ENCODE results near the gene GPC1. TPM values are rescaled to one million over a fixed set of nuclear protein-coding genes. Genes with fewer than 3 reads are reported as not detected.

GPC1 gene
- total RNA-seq, 1 donor from 2014 or later = 8.3 TPM

GRCh38 chr2:240432430-240432819 lies 3.0 kb upstream of the GPC1 start:
- no peak for DNase-seq

DNA sequence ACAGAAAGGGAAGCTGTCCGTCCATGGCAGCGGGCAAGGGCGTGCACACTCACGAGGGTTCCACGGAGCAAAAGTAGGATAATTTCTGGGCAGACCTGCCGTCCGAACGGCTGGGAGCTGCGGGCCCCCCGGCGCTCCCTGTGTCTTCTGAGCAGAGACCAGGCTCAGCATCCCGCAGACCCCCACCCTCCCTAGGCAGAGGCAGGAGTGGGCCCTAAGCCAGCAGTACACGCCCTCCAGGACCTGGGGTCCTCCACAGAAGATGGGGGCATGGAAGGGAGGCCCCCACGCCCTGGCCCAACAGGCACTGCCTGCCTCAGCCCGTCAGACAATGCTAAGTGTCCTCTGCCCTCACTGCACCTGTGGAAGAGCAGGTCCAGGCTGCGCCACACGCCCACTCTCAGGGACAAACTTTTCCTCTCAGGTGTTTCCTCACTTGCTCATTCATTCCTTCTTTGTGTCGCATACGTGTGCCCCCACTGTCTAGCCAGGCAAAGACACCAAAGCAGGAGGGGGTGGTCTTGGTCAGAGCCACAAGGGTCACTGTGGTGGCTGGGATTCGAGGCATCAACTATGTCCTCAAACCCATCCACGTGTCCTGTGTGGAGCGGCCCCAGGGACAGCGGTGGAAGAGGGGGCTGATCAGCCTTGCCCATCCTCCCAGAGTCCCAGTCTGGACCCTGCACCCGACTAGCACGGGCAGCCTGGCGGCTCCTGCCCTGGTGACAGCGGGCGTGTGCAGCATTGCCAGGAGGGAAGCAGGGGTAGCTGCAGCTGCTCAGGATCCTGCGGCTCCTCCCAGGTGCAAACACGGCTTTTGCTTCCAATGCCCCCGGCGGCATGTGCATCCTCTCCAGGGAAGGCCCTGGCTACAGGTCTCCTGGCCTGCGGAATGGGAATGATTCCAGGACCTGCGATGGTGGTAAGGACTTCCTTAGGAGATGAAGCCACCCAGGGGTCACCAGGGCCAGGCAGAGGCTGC lies 2.4 kb upstream of the GPC1 start:
- no peak for DNase-seq

DNA sequence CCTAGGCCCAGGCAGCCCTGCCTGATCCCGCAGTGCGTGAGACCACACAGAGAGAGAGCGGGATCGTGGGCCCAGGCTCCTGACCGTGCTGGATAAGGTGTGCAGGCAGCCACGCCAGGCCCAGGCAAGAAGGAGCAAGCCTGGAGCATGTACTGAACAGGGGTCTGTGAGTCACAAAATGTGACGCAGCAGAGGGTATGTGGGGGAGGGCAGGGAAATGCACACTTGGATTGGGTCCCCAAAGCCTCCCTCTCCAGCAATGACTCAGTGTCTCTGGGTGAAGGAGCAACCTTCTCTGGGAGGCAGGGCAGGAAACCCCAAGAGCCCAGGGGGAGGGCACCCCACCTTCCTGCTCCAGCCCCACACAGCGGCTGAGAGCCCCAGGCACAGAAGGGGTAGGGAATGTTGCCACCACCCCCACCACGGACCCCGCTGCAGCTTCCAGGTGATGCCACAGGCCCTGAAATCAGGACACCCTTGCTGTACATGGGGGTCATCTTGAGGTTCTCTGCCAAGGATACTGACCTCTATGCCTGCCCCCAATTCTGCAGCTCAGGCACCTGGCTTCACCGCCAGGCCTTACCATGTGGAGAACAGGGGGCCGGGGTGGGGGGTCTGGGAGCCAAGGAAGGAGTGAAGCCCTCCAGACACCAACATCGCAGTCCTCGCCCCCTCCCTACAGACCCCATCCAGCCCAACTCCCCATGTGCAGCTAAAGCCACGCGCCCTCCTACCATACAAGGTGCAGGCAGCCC lies 1.3 kb upstream of the GPC1 start:
- peak; percentile 70 for DNase-seq

DNA sequence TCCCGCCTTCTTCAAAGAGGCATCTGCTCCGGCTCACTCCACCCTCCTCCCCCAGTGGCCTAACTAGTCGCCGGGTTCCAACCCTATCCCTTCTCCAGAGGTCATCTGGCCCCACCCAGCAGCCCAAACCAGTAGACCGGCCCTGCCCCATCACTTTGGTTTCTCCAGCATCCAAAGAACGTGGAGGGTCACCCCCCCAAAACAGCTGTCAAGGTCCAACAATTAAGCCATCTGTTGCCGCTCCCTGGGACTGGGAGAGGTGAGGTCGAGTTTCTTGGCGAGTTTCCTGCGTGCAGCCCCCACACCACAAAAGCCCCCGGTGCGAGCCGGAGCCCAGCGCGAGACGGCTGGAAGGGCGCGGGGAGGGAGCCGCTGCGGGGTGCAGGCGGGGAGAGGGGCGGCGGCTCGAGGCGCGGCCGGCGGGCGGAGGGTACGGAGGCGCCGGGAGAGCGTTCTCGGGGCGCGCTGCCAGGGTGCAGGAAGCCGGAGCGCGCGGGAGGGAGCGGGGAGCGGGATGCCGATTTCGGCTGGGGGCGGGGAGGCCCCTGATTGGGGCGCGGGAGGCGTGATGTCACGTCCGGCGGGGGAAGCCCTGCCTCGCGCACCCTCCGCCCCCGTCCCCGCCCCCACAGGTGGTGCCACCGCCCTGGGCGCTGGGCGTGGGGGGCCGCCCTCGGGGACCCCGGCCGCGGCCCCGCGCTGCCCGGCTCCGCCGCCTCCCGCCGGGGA lies 571 bp upstream of the GPC1 start:
- peak; percentile 71 for DNase-seq

- DNase-seq = peak; percentile 43
Measured at GRCh38 chr2:240435948-240436682, 652 bp downstream of the GPC1 start.

DNA sequence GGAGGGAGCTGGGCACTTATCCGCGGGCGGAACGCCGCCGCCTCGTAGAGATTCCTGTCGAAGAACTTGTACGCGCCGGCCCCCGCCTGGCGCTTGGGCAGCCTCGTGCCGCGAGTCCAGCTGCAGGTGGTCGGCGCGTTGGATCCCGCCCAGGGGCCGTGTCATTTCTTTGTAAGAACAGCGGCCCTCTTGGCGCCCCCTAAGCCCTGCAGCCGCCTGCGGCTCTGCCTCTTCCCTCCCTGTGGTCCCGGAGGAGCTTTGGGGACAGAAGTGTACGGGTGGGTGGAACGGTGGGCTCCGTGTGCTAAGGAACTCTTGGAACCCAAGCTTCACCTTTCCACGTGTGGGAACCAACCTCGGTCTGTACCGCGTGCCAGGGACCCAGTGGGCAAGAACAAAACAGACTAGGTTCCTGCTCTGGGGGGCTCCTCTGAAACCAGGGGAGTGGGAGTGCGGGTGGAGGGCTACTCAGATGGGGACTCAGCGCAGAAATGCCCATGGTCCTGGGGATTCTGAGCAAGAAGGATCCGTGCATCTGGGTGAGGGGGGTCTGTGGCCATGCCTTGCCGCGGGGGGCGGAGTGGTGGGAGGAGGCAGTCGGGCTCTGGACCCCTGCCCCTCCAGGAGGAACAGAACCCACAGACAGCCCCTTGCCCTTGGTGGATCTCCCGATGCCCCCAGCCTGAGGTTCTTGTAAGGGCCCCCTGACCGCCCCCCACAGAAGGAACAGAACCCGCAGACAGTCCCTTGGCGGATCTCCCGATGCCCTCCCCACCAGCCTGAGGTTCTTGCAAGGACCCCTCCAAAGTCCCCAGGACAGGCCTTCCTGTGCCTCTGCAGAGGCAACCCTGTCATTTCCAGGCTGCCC lies 1.5 kb downstream of the GPC1 start:
- peak; percentile 48 for DNase-seq

DNA sequence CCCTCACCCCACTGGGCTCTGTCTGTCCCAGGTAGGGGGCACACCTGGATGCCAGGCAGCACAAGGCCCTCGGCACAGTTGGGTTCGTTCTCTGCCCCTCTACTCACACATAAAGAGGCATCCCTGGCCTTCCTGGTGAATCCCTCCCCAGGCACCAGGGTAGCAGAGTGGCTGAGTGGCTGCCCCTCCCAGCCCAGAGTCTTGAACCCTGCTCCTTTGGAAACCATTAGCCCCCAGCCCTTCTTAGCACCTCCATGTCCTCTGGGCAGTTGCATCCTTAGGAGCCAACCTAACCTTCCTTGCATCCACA lies 2.0 kb downstream of the GPC1 start:
- DNase-seq = no peak

DNA sequence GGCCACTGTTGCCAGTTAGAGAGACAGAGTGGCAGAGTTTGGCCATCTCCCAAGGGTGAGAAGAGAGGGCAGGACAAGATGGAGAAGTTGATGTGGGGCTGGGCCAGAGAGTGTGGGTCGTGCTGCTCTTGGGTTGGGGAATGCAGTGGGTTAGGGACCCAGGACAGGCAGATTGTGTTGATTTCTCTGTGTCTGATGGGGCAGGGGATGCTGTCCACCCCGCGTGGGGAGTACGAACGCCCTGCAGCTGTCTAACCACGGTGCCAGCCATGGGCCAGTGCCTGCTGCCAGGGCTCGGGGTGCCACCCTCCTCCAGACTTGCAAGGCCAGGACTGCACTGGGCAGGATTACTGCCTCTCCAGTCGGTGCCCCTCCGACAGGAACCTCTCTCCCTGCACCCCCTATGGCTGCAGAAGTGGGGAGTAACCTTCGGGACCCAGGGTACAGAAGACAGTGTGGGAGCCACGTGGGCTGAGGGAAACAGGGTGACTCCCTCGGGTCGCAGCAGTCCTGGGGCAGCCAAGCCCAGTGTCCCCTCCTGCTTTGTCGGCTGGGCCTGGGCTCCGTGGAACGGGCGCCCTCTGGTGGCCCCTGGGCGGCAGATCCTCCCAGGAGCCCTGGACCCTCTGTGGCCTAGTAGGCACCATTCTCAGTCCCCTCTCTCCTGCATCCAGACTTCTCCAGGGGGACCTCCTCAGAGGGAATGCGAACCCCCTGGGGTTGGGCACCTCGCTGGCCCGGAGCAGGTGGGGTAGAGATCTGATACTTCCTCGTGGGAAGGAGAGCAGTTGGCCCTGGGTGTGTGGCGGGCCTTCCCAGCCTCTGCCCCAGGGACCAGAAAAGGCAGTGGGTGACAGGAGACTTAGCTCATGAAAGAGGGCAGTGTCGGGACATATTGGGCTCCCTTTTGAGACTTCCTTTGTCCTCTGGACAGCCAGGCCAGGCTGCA lies 2.7 kb downstream of the GPC1 start:
- DNase-seq = peak; percentile 80

GRCh38 chr2:240438810-240439697 lies 3.6 kb downstream of the GPC1 start:
- DNase-seq = no peak

DNA sequence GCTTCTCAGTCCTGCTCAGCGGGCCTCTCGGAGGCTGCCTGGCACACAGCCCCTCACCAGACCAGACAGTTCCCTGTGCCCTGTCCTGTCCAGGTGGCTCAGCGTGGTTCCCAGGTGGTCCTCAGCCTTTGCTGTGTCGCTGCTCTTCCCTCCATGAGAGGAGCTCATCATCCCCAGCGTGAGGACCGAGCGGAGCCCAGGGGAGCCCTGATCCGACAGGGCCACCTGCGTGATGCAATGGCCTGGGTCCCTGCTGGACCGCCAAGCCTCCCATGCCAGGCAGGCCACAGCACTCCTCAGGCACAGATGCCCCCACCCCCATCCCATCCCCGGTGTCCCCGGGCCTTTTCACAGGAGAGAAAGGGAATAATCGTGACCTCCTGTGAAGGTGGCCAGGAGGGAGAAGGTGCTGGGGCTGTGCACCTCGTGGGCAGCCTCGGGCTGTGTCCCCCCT lies 4.3 kb downstream of the GPC1 start:
- no peak for DNase-seq

DNA sequence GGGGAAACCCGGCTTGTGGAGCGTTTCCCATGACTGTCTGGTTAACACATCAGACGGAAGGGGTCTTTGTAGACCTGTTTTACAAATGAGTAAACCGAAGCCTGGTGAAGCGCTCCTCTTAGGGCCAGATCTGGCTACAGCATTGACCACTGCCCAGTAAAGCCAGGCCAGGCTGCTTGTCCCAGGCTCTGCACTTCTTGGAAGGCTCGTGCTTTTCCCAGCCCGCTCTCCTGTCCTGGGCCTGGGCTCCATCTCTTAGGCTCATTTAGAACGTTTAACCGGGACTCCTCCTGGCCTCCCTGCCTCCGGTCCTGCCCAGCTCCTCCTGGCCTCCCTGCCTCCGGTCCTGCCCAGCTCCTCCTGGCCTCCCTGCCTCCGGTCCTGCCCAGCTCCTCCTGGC lies 4.8 kb downstream of the GPC1 start:
- DNase-seq = no peak

DNA sequence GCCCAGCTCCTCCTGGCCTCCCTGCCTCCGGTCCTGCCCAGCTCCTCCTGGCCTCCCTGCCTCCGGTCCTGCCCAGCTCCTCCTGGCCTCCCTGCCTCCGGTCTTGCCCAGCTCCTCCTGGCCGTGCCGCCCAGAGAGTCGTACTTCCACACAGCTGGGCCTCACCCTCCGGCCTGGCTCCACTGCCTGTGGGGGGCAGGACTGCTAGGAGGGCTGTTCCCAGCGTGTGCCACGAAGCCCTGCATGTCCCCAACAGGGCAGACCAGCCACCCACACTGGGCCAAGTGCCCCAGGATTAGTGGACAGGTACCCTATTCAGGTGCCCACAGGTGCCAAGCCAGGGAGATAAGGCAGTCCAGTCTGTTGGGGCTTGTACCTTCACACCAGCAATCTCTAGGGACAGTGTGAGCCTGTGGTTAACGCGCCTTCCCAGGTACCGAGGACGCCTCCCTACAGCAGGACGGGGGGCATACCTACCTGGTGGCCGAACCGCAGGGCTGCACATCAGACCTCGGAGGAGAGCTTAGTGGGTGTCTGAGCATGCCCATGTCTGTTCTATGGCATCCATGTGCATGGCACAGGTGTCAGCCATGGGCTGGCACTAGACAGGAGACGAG lies 5.3 kb downstream of the GPC1 start:
- no peak for DNase-seq

DNA sequence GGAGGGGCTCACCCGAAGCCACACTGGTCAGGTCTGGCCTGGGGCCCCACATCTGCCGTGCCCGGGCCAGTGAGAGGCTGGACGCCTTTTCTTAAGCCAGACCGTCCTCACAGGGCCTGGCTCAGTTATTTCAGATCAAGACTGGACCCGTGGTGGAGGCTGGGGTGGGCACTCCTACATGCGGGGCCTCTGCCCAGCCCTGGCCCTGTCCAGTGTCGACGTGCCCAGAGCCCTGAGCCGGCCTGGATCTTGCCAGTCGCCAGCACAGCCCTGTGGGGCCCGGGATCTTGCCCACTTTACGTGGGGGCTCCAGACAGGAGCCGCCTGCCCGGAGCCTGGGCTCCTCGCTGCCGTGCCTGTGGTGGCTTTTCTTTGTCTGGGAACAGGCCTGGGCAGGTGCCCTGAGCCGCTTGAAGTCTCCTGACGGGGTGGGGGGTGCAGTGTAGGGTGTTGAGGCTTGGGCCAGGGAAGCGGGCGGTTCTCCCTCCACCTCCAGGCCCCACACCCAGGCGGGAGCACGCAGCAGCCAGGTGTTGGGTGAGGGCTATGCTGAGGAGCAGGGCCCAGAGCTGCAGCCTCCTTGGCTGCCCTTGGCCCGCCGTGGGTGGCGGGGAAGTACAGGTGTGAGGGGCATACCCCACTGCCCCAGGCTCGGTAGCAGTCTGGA lies 6.0 kb downstream of the GPC1 start:
- DNase-seq = no peak

GRCh38 chr2:240441993-240442411 lies 6.5 kb downstream of the GPC1 start:
- DNase-seq = no peak

- DNase-seq = no peak
Measured at GRCh38 chr2:240442891-240443715, 7.6 kb downstream of the GPC1 start.

DNA sequence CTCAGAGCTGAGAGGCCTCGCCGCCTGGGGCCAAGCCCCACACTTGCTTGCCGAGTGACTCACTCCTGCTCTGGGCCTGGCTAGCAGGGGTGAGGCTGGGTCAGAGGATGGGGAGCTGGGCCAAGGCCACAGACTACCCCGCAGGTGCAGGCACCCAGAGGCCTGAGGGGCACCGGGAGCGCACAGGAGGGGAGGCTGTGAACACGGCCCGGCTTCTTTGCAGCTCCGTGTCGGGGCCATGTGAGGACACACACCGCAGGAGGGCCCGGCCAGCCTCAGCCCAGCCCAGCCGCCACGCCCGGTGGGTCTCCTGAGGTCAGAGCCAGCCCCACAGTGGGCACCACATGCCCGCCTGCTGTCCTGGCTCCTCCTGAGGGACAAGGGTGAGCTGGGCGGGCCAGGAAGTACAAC lies 8.4 kb downstream of the GPC1 start:
- DNase-seq = no peak

GRCh38 chr2:240444464-240444863 lies 9.0 kb downstream of the GPC1 start:
- no peak for DNase-seq

Data from dermis blood vessel endothelial cell (primary cell).